ENCODE results near the gene APOC4. TPM values are rescaled to one million over a fixed set of nuclear protein-coding genes. Genes with fewer than 3 reads are reported as not detected.

The APOC4 gene
- total RNA-seq, 4 donors from 2014 or later, result not detected

- peaks cover 0 to 8% (median 0%) of the 10 kb centered on the region in 3 donors for H3K4me1 ChIP-seq
- intact Hi-C loops (cut with DNase I), result no loop called here
- peaks cover 31 to 100% (median 71%) of the 10 kb centered on the region in 3 donors for H3K36me3 ChIP-seq
- no peak overlapping the region for H3K27ac ChIP-seq
- no peaks in the 10 kb centered on the region for H3K27me3 ChIP-seq
- no peaks in the 10 kb centered on the region for H3K9me3 ChIP-seq
- WGBS, 2 donors, result 80 to 81% methylated on average over 6 to 7 of the region's 8 CpGs
- H3K4me3 ChIP-seq, result no peak overlapping the region
- TF ChIP-seq CTCF (IDR thresholded peaks at IDR 0.05), result no peak
- TF ChIP-seq POLR2A (IDR thresholded peaks at IDR 0.05), result no peak
- no peak for DNase-seq
These were observed 44.2 kb upstream of the APOC4 start for GRCh38 chr19:44897835-44898234.

GRCh38 chr19:44900328-44901244 is 41.5 kb upstream of the APOC4 start:
- whole genome bisulfite sequencing, 2 donors, result 80 to 93% methylated on average over 1 to 6 of the region's 19 CpGs
- Histone ChIP-seq H3K9me3 (no peaks in the 10 kb centered on the region), H3K4me3 (no peak overlapping the region), H3K36me3 (peaks cover 20 to 79% (median 52%) of the 10 kb centered on the region in 3 donors), H3K27me3 (peaks cover 0 to 12% (median 3%) of the 10 kb centered on the region in 4 donors), H3K4me1 (peaks cover 8 to 22% (median 13%) of the 10 kb centered on the region in 3 donors), H3K27ac (no peak overlapping the region)
- intact Hi-C loops (cut with DNase I), result loop anchor here (5.0 kb wide), 1 partner anchor 52 kb away; no protein-coding TSS in a partner anchor
- no peak for DNase-seq
- TF ChIP-seq CTCF (IDR thresholded peaks at IDR 0.05) (no peak), POLR2A (IDR thresholded peaks at IDR 0.05) (no peak)

DNA sequence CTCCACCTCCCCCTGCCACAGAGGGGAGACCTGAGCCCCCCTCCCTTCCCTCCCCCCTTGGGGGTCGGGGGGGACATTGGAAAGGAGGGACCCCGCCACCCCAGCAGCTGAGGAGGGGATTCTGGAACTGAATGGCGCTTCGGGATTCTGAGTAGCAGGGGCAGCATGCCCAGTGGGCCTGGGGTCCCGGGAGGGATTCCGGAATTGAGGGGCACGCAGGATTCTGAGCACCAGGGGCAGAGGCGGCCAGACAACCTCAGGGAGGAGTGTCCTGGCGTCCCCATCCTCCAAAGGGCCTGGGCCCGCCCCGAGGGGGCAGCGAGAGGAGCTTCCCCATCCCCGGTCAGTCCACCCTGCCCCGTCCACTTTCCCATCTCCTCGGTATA is 38.8 kb upstream of the APOC4 start:
- peaks cover 18 to 34% (median 18%) of the 10 kb centered on the region in 3 donors for H3K4me1 ChIP-seq
- peaks cover 0 to 34% (median 5%) of the 10 kb centered on the region in 4 donors for H3K27me3 ChIP-seq
- no peaks in the 10 kb centered on the region for H3K9me3 ChIP-seq
- 74 to 75% methylated on average over 6 to 8 of the region's 15 CpGs for WGBS, 2 donors
- intact Hi-C loops (cut with DNase I), result loop anchor here (5.0 kb wide), 1 partner anchor 49 kb away; no protein-coding TSS in a partner anchor
- DNase-seq, result no peak
- TF ChIP-seq POLR2A (IDR thresholded peaks at IDR 0.05) (no peak), CTCF (IDR thresholded peaks at IDR 0.05) (no peak)
- H3K4me3 ChIP-seq, result no peak overlapping the region
- peaks cover 7 to 53% (median 35%) of the 10 kb centered on the region in 3 donors for H3K36me3 ChIP-seq
- H3K27ac ChIP-seq, result no peak overlapping the region

DNA sequence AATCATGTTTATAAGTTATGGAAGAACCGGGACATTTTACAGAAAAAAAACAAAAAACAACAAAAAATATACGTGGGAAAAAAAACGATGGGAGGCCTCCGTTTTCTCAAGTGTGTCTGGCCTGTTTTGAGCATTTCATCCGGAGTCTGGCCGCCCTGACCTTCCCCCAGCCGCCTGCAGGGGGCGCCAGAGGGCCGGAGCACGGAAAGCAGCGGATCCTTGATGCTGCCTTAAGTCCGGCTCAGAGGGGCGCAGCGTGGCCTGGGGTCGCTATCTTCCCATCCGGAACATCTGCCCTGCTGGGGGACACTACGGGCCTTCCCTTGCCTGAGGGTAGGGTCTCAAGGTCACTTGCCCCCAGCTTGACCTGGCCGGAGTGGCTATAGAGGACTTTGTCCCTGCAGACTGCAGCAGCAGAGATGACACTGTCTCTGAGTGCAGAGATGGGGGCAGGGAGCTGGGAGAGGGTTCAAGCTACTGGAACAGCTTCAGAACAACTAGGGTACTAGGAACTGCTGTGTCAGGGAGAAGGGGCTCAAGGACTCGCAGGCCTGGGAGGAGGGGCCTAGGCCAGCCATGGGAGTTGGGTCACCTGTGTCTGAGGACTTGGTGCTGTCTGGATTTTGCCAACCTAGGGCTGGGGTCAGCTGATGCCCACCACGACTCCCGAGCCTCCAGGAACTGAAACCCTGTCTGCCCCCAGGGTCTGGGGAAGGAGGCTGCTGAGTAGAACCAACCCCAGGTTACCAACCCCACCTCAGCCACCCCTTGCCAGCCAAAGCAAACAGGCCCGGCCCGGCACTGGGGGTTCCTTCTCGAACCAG is 38.2 kb upstream of the APOC4 start:
- TF ChIP-seq POLR2A (IDR thresholded peaks at IDR 0.05) (no peak), CTCF (IDR thresholded peaks at IDR 0.05) (peak; percentile 93 to 100 (median 98))
- Histone ChIP-seq H3K9me3 (no peaks in the 10 kb centered on the region), H3K27me3 (peaks cover 0 to 34% (median 5%) of the 10 kb centered on the region in 4 donors), H3K36me3 (peaks cover 7 to 47% (median 30%) of the 10 kb centered on the region in 3 donors), H3K27ac (no peak overlapping the region), H3K4me1 (peaks cover 18 to 34% (median 18%) of the 10 kb centered on the region in 3 donors), H3K4me3 (no peak overlapping the region)
- intact Hi-C loops (cut with DNase I), result loop anchor here (5.0 kb wide), 1 partner anchor 48 kb away; no protein-coding TSS in a partner anchor
- 15 to 18% methylated on average over 17 of the region's 24 CpGs for WGBS, 2 donors
- no peak for DNase-seq
